ENCODE results near the gene DGKQ. TPM values are rescaled to one million over a fixed set of nuclear protein-coding genes. Genes with fewer than 3 reads are reported as not detected.

DGKQ gene
- total and polyA plus RNA-seq, 2 of the 8 experiments (the other 6 are each of a cell fraction or from before 2014, with no cell fraction given) = 7.3 to 9.7 TPM

DNA sequence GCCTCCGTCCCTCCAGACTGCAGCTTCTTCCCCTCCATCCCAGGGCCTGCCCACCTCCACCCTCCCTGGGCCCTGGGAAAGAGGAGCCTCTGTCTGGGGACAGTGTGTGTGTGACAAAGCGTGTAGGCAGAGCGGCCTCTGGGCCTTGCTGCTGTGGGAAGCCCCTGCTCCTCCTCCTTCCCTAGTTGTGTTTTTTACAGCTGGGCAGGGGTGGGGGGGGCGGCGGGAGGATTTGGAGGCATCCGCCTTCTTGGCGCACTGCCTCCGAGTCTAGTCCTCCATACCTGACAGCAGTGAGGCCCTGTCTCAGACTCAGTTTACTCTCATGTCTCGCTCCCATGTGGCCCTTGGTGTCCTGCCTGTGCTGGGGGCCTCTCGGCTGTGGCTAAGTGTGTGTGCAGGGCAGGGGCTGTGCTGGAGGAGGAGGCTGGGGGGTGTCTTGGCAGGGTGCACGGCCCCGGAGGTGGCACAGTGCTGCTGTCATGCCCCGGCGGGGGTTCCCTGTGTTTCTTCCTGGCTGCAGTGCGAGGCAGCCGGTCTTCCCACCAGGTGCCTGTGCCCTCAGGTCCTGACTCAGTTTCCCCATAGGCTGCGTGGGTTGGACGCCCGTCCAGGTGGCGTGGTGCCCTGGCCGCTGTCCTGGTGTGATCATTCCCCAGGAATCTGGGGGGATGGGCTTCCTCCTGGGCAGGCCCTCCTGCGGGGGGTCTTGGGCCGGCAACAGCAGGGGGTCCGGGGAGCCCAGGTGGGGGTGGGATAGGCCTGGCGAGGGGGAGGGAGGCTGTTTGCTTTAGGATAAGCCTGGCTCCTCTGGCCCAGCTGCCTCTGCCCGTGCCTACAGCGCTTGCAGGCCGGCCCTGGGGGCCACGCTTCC, 45.0 kb upstream of the DGKQ start (continued):
- TF ChIP-seq CEBPB (IDR thresholded peaks at IDR 0.05; ENCODE audit: low read depth, low read length) (no peak), BRCA1 (IDR thresholded peaks at IDR 0.05; ENCODE audit: low read depth, low read length) (no peak), TBP (IDR thresholded peaks at IDR 0.05; ENCODE audit: low read depth, low read length) (no peak)

Measured in H1 (cell line).